ENCODE measurements around the gene CNTN5.

Gene CNTN5

DNA sequence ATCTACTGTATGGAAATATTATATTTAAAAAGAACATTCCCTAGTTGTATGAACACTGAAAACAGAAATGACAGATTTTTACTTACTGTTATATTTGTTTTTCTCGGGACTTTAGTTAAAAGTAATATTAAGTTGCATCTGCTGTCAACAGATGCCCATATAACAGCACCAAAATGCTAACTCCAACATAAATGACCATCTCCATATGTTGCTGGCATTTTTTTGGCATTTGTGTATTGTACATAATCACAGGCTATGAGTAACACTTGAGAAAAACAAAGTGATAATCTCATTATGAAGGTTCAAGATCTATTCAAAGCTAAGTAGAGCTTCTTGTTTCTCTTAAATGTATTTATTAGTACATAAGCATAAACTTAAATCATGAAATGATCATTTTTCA, 172.0 kb downstream of the CNTN5 start:
- no peak for DNase-seq (ENCODE audit: low read depth)
- no peak overlapping the region for H3K4me3 ChIP-seq (ENCODE audit: low read length)
- TF ChIP-seq, protein P1, sequence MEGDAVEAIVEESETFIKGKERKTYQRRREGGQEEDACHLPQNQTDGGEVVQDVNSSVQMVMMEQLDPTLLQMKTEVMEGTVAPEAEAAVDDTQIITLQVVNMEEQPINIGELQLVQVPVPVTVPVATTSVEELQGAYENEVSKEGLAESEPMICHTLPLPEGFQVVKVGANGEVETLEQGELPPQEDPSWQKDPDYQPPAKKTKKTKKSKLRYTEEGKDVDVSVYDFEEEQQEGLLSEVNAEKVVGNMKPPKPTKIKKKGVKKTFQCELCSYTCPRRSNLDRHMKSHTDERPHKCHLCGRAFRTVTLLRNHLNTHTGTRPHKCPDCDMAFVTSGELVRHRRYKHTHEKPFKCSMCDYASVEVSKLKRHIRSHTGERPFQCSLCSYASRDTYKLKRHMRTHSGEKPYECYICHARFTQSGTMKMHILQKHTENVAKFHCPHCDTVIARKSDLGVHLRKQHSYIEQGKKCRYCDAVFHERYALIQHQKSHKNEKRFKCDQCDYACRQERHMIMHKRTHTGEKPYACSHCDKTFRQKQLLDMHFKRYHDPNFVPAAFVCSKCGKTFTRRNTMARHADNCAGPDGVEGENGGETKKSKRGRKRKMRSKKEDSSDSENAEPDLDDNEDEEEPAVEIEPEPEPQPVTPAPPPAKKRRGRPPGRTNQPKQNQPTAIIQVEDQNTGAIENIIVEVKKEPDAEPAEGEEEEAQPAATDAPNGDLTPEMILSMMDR (conservative IDR thresholded peaks at IDR 0.05; ENCODE audit: low read length) = no peak

DNA sequence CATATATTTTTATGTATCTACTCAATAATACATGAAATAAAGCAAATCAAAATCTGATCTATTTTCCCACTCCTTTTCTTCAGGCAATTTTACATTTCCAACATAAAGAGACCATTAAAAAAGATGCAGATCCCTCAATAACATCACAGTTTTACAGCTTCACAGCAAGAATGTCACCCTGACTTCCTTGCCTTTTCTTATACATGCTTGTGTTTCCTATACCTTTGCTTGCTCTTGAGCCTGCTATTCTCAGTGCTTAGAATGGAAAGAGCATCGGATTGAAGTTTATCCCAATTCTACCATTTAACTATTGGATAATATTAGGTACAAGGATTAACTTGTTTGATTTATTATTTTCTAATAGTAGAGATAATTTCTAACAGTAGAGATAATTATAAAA, 176.7 kb downstream of the CNTN5 start:
- TF ChIP-seq, protein P1 (conservative IDR thresholded peaks at IDR 0.05; ENCODE audit: low read length) = no peak
- no peak overlapping the region for H3K4me3 ChIP-seq (ENCODE audit: low read length)
- no peak for DNase-seq (ENCODE audit: low read depth)

DNA sequence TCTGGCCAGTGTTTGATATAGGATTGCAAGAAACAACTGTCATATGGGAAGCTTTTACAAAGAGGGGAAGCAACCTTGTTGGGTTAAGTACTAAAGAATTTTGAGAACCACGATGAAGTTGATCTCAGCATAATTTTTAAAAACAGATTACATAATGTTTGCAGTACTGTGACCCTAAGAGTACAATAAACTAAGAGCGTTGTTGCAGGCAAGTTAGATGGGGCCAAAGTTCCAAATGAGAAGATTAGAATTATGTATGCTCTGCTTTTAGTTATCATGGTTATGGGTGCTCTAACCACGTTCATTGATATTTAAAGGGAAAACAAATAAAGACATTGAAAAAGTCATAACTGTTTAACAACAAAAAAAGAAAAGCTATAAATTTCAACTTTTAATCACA, 177.5 kb downstream of the CNTN5 start:
- TF ChIP-seq, protein P1 (conservative IDR thresholded peaks at IDR 0.05; ENCODE audit: low read length) = no peak
- DNase-seq (ENCODE audit: low read depth) = no peak
- no peak overlapping the region for H3K4me3 ChIP-seq (ENCODE audit: low read length)

DNA sequence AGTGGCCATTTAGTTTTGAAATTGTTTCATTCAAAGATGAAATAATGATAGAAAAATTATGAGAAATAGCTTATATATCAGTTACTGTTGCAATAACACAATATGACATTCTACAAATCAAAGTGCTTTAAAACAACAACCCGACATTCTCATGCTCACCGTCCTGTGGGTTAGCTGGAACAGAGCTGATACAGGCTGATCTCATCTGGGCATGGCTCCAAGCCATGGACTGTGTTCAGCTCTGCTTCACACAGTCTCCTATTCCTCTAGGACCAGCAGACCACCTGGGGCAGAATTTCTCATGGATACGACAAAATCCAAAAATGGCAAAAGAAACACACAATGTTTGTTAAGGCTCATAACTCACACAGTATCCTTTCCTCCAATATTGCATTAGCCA, 178.6 kb downstream of the CNTN5 start:
- TF ChIP-seq, protein P1 (conservative IDR thresholded peaks at IDR 0.05; ENCODE audit: low read length) = no peak
- H3K4me3 ChIP-seq (ENCODE audit: low read length) = no peak overlapping the region
- no peak for DNase-seq (ENCODE audit: low read depth)

DNA sequence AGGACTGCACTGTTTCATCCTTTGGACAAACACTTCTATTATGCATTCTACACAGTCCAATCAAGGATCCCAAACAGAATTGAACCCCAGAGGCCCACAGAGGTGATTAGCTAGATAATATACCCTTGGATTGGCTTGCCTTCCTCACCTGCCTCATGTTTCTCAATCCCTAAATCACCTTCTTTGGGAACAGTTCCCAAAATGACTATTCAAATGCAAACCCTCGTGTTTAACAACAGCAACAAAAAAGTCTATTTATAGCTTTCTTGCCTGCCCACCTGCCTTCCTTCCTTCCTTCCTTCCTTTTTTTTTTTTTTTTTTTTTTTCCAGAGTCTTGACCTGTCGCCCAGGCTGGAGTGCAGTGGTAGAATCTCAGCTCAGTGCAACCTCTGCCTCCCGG, 180.0 kb downstream of the CNTN5 start:
- TF ChIP-seq, protein P1 (conservative IDR thresholded peaks at IDR 0.05; ENCODE audit: low read length) = no peak
- H3K4me3 ChIP-seq (ENCODE audit: low read length) = no peak overlapping the region
- DNase-seq (ENCODE audit: low read depth) = no peak

DNA sequence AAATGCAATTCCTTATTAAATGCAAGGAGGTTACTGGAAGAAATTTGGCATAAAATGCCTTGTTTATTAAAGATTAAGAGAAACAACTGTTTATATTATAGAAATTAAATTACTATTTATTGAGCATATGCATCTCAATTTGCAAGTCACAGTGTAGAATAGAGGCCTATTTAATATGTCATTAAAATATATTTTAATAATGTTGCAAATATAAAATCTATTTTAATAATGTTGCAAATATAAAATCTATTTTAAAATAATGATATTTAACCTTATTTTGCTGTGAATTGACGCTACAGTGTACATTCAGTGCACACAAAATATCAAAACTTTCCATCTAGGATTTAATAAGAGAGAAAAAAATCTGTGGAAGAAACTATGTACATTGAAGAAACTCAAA, 188.1 kb downstream of the CNTN5 start:
- H3K4me3 ChIP-seq (ENCODE audit: low read length) = no peak overlapping the region
- TF ChIP-seq, protein P1 (conservative IDR thresholded peaks at IDR 0.05; ENCODE audit: low read length) = no peak
- DNase-seq (ENCODE audit: low read depth) = no peak

DNA sequence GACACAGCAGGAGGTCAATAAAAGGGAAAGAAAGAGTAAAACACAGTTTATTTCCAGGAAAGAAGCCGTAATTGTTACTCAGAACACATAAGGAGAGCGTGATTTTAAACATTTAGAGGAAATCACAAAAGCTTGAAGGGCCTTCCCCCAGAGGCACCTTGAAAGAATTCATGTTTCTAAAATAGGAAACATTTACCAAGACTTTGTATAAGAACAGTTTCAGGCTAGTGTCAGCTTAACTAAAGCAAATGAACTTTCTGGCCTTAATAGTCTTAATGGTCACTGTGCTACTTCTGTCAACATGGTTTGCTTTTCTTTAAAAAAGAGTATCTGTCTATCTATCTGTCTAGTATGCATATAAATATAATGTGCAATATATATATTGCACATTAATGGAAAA, 208.8 kb downstream of the CNTN5 start:
- H3K4me3 ChIP-seq (ENCODE audit: low read length) = no peak overlapping the region
- DNase-seq (ENCODE audit: low read depth) = no peak
- TF ChIP-seq, protein P1 (conservative IDR thresholded peaks at IDR 0.05; ENCODE audit: low read length) = no peak

Data from AG10803 (cell line).